ENCODE results near the gene PRRC2B.
"Not testable (repeated sequence)": the region's sequence is repeated elsewhere in the genome, so short reads cannot be mapped to it uniquely, and the experiment has no call there.

PRRC2B gene

DNA sequence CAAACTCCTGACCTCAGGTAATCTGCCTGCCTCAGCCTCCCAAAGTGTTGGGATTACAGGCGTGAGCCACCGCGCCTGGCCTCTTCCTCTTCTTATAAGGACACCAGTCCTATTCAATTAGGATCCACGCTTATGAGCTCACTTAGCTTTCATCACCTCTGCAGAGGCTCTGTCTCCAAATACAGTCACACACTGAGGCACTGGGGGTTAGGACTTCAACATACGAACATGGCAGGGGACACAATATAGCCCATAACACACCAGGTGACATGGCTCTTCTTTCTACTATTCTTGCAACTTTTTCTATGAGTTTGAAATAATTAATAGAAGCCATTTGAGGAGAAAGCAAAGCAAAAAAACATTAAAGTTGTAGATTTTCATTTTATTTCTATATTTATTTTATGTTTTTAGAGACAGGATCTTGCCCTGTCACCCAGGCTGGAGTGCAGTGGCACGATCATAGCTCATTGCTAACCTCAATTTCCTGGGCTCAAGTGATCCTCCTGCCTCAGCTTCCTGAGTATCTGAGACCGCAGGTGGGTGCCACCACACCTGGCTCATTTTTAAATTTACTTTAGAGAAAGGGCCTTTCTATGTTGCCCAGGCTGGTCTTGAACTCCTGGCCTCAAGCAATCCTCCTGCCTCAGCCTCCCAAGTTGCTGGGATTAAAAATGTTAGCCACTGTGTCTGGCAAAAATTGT is 145.5 kb downstream of the PRRC2B start:
- DNase-seq (ENCODE audit: low read depth): no peak

- DNase-seq (ENCODE audit: low read depth): no peak
These were observed 149.3 kb downstream of the PRRC2B start for GRCh38 chr9:131543141-131543540.

DNA sequence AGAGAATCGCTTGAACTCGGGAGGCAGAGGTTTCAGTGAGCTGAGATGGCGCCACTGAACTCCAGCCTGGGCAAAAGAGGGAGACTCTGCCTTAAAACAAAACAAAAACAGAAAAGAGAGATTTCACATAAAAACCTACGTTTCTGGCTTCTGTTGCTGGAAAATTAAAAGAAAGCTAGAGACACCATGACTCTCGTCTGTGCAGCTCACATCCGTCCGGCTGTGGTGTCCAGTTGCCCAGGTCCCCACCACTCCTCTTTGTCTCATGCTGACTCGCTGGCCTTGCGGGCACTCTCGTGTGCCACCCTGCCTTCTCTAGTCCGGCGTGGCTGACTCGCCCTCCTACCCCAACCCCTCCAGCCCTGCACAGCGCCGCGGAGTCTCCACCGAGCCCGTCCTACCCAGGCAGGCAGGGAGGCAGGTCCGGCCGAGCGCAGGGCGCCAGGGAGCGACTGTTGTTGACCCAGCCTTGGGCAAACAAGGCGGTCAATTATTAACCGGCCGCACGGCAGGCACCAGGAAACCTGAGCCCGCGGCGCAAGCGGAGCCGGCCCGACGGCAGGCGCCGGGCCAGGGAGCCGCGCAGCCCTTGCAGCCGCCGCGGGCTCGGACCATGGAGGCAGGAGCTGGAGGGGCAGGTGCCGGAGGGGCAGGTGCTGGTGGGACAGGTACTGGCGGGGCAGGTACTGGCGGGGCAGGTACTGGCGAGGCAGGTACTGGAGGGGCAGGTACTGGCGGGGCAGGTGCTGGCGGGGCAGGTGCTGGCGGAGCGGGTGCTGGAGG is 151.3 kb downstream of the PRRC2B start, which contains the start of gene PRRT1B:
TSS of gene PRRT1B (plus strand) at position 521 of the 783 bp plus-strand sequence. CDS start at position 614, 93 bp downstream.
- no peak for DNase-seq (ENCODE audit: low read depth)

DNA sequence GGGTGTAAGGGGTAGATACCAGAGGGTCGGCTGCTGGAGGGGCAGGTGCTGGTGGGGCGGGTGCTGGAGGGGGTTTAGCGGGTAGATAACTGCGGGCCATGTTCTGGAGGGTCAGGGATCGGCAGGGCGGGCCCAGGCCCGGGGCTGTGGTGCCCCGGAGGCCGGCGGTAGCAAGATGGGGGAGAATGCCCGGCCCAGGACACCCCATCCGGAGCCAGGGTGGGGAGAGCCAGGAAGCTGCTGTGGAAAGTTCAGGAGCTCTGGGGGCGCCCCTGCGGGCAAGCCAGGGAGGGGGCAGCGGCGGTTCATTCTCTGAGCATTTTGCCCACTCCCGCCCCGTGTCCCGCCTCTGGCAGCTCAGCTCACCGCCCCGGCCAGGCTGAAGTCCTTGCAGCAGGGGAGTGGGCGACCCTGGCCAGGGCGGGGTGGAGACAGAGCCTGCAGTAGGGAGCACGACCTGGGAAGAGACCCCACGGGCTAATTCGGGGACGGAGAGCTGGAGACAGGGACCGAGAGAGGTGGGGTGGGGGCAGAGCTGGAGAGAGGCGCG is 152.0 kb downstream of the PRRC2B start:
- no peak for DNase-seq (ENCODE audit: low read depth)

DNA sequence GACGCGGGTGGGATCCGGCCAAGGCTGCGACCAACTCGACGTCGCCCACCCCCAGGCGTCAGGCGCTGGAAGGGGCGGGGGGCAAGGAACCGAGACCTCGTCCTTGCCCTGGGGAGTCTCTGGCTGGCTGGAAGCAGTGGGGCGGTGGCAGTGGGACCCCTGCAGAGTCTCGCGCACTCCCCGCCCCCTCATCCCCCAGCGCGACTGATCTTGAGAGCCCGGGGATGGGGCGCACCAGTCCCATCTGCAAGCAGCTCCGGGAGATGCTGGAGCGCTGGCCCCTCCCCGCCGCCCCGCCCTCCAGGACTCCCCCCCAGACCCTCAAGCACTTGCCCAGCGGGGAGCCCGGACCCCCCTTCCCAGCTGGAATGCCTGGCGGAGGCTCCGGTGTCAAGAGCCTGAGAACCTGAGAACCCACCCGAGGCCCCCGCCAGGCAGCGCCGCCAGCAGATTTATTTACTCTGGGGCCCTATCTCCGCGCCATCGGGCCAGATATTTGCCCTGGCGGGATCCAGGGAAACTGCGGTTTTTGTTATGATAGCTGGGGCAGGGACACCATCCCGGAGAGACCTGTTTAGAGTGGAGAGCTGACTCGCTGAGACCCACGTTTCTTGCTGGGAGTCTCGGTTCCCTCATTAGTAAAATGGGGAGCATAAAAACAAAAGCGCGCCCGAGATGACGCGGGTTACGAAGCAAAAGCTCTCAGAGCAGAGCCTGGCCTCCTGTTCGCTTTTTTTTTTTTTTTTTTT is 152.6 kb downstream of the PRRC2B start:
- no peak for DNase-seq (ENCODE audit: low read depth)

GRCh38 chr9:131549186-131549585 is 155.3 kb downstream of the PRRC2B start:
- not testable (repeated sequence) for DNase-seq (ENCODE audit: low read depth)

Measured in activated T-helper 9 cell treated with anti-CD3 and anti-CD28 coated beads, Interleukin-2, amount 50 U/mL, for 16 hours (primary cell).